HepG2 (cell line): Measurements from ENCODE around the gene ZNRF3. TPM values are rescaled to one million over a fixed set of nuclear protein-coding genes. Genes with fewer than 3 reads are reported as not detected.

Source experiments
- CSRNP2 ChIP-seq: sonication (generic); formaldehyde crosslinking; conservative IDR thresholded peaks from 2 replicates; pipeline ENCODE4 v1.8.0; 2022; ENCODE audit warnings: low read depth, missing genetic modification reagents
- FOXO4 ChIP-seq: sonication (generic); formaldehyde crosslinking; conservative IDR thresholded peaks from 2 replicates; pipeline ENCODE4 v1.8.1; 2023; ENCODE audit warnings: missing genetic modification reagents
- HNF1A ChIP-seq, 2 experiments: sonication (generic) in 1 of 2; formaldehyde crosslinking in 1 of 2; IDR thresholded peaks; 2 replicates each; pipeline versions ENCODE4 v1.4.0 to v1.6.1; 2016 to 2020; ENCODE audit warnings: borderline replicate concordance in 1 of 2, low read depth in 1 of 2, mild to moderate bottlenecking in 1 of 2, missing genetic modification reagents in 1 of 2
- HNRNPH1 ChIP-seq: fragments of 200-400 bp; formaldehyde crosslinking; optimal IDR thresholded peaks from 2 replicates; pipeline ENCODE3; 2017; ENCODE audit warnings: mild to moderate bottlenecking, low read depth, low read length
- HOXA7 ChIP-seq: sonication (generic); formaldehyde crosslinking; IDR thresholded peaks from 2 replicates; pipeline ENCODE4 v1.8.1; 2022; ENCODE audit warnings: mild to moderate bottlenecking, missing genetic modification reagents, moderate library complexity
- KDM1A ChIP-seq: IDR thresholded peaks from 2 replicates; pipeline ENCODE4 v1.6.1; 2016; ENCODE audit warnings: missing compliant biosample characterization
- NFIC ChIP-seq: IDR thresholded peaks from 2 replicates; pipeline ENCODE4 v1.6.1; 2012; ENCODE audit warnings: mild to moderate bottlenecking, low read length, inconsistent platforms
- POLR2A ChIP-seq, 2 experiments: IDR thresholded peaks; 2 replicates each; pipeline ENCODE4 v1.6.1; 2011; ENCODE audit warnings: low read depth in 2 of 2, low read length in 2 of 2, mild to moderate bottlenecking in 1 of 2, moderate library complexity in 1 of 2; ENCODE audit not compliant: insufficient read depth in 1 of 2
- RBM39 ChIP-seq: fragments of 200-400 bp; formaldehyde crosslinking; IDR thresholded peaks from one replicate; pipeline ENCODE4 v1.6.1; 2018; ENCODE audit warnings: antibody characterized with exemption, mild to moderate bottlenecking, low read depth, low read length; ENCODE audit not compliant: poor library complexity, severe bottlenecking
- SOX6 ChIP-seq, 2 experiments: fragments of 450-650 bp in 1 of 2; sonication (generic) in 1 of 2; formaldehyde crosslinking in 1 of 2; IDR thresholded peaks; 2 replicates each; pipeline versions ENCODE4 v1.4.0 to v1.6.1; 2017 to 2020; ENCODE audit warnings: antibody characterized with exemption in 1 of 2, mild to moderate bottlenecking in 1 of 2, missing genetic modification reagents in 1 of 2
- STAG1 ChIP-seq: sonication (generic); formaldehyde crosslinking; IDR thresholded peaks from 2 replicates; pipeline ENCODE4 v1.4.0; 2020; ENCODE audit warnings: missing genetic modification reagents
- TEAD3 ChIP-seq: optimal IDR thresholded peaks from 2 replicates; pipeline ENCODE3; 2016; ENCODE audit warnings: borderline replicate concordance
- ZBED4 ChIP-seq: sonication (generic); formaldehyde crosslinking; IDR thresholded peaks from 2 replicates; pipeline ENCODE4 v1.4.0; 2020; ENCODE audit warnings: missing genetic modification reagents, borderline replicate concordance
- ZIK1 ChIP-seq: sonication (generic); formaldehyde crosslinking; IDR thresholded peaks from 2 replicates; pipeline ENCODE4 v1.5.0; 2020; ENCODE audit warnings: mild to moderate bottlenecking, low read depth, missing genetic modification reagents, borderline replicate concordance
- ZNF883 ChIP-seq: sonication (generic); formaldehyde crosslinking; IDR thresholded peaks from 2 replicates; pipeline ENCODE4 v1.5.1; 2020; ENCODE audit warnings: mild to moderate bottlenecking, missing genetic modification reagents; ENCODE audit errors: not compliant biosample characterization
- ZSCAN25 ChIP-seq: sonication (generic); formaldehyde crosslinking; IDR thresholded peaks from 2 replicates; pipeline ENCODE4 v1.8.0; 2022; ENCODE audit warnings: mild to moderate bottlenecking, missing genetic modification reagents
- polyA plus RNA-seq, 8 experiments: library from polyadenylated mRNA; depleted of rRNA in 3 of 8; stranded (reverse) in 7 of 8; unstranded in 1 of 8; fragments of >200 nt; fragmentation: Illumina TruSeq in 4 of 8; extraction: Trizol in 4 of 8; gene quantifications; 2 replicates each; pipeline versions ENCODE4 v1.2.1 to v1.2.3, GENCODE V29; 2011 to 2016; ENCODE audit warnings: low read depth in 4 of 8, missing spikeins in 1 of 8, mixed read lengths in 1 of 8; ENCODE audit not compliant: insufficient read depth in 1 of 8
- total RNA-seq, 5 experiments: library from RNA; depleted of rRNA; stranded (reverse); fragments of >200 nt; fragmentation: Illumina TruSeq; extraction: Trizol; gene quantifications; 2 replicates each; pipeline ENCODE4 v1.2.3, GENCODE V29; 2016; ENCODE audit warnings: low read depth in 1 of 5

The ZNRF3 gene
- total and polyA plus RNA-seq, 2 of the 13 experiments (the other 11 are each of a cell fraction or from before 2014, with no cell fraction given): 20.3 to 36.7 TPM

- TF ChIP-seq ZNF883 (CRISPR knock-in tag) (no peak), FOXO4 (CRISPR knock-in tag) (no peak), ZIK1 (no peak), POLR2A (IDR thresholded peaks at IDR 0.05; ENCODE audit: insufficient read depth in 1 of 2, low read depth in 2 of 2, low read length in 2 of 2) (0 out of 4 replicates have a peak, but pooled peaks of 1 of the 2 experiments have one; percentile 23), ZBED4 (CRISPR knock-in tag) (0 out of 2 replicates have a peak, but pooled peaks have one; percentile 31), SOX6 (IDR thresholded peaks at IDR 0.05) (no peak), SOX6 (CRISPR knock-in tag; IDR thresholded peaks at IDR 0.05) (peak; percentile 82), STAG1 (CRISPR knock-in tag) (peak; percentile 4; the same call in 1 of the 2 replicates), NFIC (peak; percentile 54; the same call in 1 of the 2 replicates), HNF1A (IDR thresholded peaks at IDR 0.05; ENCODE audit: low read depth) (no peak), HNF1A (CRISPR knock-in tag; IDR thresholded peaks at IDR 0.05; ENCODE audit: borderline replicate concordance) (peak; percentile 77; the same call in 1 of the 2 replicates), HNRNPH1 (no peak), TEAD3 (CRISPR knock-in tag) (peak; percentile 72), CSRNP2 (CRISPR knock-in tag) (no peak), HOXA7 (CRISPR knock-in tag) (no peak), RBM39 (no peak), ZSCAN25 (CRISPR knock-in tag) (no peak), KDM1A (CRISPR knock-in tag) (no peak)
Measured at GRCh38 chr22:28911777-28912669, 28.7 kb downstream of the ZNRF3 start (continued).
